Measurements from ENCODE around the gene LMF2. TPM values are rescaled to one million over a fixed set of nuclear protein-coding genes. Genes with fewer than 3 reads are reported as not detected.
A peak's percentile ranks its signal among the peaks of the same experiment; 100 is the strongest.

Gene LMF2
- total RNA-seq, 1 experiment from 2014 or later, result 56.9 TPM

DNA sequence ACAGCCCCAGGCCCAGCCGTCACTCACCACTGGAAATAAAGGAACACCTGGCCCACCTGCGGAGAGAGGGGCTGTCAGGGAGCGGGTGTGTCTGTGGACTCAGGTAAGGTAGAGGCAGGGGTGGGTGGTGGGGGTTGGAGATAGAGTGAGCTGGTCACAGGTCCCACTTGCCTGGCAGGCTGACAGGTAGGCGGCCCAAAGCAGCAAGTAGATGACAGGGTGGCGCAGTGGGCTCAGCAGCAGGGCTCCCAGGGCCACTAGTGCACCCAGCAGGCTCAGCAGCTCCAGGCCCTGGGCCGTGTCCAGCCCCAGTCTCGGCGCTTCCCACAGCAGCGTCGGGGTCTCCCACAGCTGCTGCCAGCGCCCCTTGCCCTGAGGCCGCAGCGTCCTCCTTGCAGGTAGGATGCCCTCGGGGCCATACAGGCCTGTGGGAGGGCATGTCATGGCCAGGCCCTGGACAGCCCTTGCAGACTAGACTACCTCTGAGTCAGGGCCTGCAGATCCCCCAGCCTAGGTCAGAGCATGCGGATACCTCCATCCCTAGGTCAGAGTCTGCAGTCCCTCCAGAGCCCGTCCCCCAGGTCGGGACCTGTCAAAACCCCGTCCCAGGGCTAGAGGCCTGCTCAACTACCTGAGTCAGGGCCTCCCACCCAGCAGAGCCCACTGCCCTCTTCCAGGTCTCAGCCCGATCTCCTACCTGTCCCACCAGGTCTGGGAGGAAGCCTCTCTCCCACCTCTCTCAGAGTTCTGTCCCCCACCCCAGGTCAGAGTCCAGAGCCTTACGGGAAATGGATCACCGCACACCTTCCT is 686 bp downstream of the LMF2 start (continued):
- TF ChIP-seq, protein P1, sequence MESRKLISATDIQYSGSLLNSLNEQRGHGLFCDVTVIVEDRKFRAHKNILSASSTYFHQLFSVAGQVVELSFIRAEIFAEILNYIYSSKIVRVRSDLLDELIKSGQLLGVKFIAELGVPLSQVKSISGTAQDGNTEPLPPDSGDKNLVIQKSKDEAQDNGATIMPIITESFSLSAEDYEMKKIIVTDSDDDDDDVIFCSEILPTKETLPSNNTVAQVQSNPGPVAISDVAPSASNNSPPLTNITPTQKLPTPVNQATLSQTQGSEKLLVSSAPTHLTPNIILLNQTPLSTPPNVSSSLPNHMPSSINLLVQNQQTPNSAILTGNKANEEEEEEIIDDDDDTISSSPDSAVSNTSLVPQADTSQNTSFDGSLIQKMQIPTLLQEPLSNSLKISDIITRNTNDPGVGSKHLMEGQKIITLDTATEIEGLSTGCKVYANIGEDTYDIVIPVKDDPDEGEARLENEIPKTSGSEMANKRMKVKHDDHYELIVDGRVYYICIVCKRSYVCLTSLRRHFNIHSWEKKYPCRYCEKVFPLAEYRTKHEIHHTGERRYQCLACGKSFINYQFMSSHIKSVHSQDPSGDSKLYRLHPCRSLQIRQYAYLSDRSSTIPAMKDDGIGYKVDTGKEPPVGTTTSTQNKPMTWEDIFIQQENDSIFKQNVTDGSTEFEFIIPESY (IDR thresholded peaks at IDR 0.05; ENCODE audit: extremely low read depth, insufficient replicate concordance, low read length), result no peak
- TF ChIP-seq, protein P2, sequence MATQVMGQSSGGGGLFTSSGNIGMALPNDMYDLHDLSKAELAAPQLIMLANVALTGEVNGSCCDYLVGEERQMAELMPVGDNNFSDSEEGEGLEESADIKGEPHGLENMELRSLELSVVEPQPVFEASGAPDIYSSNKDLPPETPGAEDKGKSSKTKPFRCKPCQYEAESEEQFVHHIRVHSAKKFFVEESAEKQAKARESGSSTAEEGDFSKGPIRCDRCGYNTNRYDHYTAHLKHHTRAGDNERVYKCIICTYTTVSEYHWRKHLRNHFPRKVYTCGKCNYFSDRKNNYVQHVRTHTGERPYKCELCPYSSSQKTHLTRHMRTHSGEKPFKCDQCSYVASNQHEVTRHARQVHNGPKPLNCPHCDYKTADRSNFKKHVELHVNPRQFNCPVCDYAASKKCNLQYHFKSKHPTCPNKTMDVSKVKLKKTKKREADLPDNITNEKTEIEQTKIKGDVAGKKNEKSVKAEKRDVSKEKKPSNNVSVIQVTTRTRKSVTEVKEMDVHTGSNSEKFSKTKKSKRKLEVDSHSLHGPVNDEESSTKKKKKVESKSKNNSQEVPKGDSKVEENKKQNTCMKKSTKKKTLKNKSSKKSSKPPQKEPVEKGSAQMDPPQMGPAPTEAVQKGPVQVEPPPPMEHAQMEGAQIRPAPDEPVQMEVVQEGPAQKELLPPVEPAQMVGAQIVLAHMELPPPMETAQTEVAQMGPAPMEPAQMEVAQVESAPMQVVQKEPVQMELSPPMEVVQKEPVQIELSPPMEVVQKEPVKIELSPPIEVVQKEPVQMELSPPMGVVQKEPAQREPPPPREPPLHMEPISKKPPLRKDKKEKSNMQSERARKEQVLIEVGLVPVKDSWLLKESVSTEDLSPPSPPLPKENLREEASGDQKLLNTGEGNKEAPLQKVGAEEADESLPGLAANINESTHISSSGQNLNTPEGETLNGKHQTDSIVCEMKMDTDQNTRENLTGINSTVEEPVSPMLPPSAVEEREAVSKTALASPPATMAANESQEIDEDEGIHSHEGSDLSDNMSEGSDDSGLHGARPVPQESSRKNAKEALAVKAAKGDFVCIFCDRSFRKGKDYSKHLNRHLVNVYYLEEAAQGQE (IDR thresholded peaks at IDR 0.05; ENCODE audit: low read depth), result no peak

DNA sequence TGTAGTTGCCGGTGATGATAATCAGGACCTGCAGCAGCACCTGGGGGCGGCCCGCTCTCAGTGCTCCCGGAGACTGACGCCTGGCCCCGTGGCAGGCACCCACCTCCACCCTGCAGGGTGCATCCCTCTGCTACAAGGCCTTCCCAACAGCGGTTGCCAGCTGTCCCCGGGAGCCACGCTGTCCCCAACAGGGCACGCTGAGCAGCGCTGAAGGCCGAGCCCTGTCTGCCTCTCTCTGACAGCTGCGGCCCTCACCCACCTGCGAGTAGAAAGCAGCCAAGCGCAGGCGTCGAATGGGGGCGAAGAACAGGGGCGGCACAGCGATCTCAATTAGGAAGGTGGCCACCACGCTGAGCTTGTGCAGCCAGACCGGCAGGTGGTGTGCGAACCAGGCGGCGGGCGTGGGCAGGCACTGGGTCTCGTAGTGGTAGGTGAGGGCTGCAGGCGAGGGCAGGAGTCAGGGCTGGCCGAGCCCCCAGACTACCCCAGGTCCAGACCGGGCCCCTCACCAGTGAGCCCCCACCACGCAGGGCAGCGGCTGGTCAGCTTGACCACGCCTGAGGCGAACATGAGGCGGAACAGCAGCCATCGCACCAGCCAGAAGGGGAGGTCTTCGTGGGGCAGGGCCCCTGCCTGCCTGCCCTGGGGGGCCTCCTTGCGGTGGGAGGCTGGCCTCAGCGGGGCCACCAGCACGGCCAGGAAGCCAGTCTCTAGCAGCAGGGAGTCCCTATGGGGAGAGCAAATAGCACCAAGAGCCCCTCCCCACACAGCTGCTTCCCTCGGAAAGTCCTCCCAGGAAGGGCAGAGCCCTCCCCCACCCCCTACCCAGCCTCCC is 1.5 kb downstream of the LMF2 start:
- Histone ChIP-seq H3K9me2 (ENCODE audit: insufficient read depth) (no peaks in the 10 kb centered on the region), H3K4me3 (replicated peaks in 1 of 2; ENCODE audit: low read depth in 1 of 2, low read length in 2 of 2) (peak overlapping the region; percentile 67 to 99), H3K36me3 (ENCODE audit: control insufficient read depth in 1 of 2, insufficient read depth in 2 of 2, low read length in 2 of 2) (peaks cover 0 to 8% of the 10 kb centered on the region in 2 experiments; a peak in 1 of 4 replicates), H3K4me1 (ENCODE audit: control insufficient read depth in 1 of 2, insufficient read depth in 2 of 2, low read length in 2 of 2) (peaks cover 10 to 17% of the 10 kb centered on the region in 2 experiments), H3K4me2 (ENCODE audit: low read length) (peak overlapping the region; percentile 93), H3K9ac (ENCODE audit: low read length) (peak overlapping the region; percentile 94; the same call in 1 of the 2 replicates), H3K27ac (ENCODE audit: low read depth, low read length) (peak overlapping the region; percentile 18; the same call in 1 of the 2 replicates), H3K9me3 (ENCODE audit: control insufficient read depth in 1 of 2, insufficient read depth in 1 of 2, low read depth in 1 of 2, low read length in 2 of 2) (no peaks in the 10 kb centered on the region), H3K79me2 (ENCODE audit: insufficient read depth, low read length) (peaks cover 44% of the 10 kb centered on the region), H4K20me1 (ENCODE audit: insufficient read depth) (no peaks in the 10 kb centered on the region), H3K27me3 (ENCODE audit: insufficient read depth, low read length) (no peaks in the 10 kb centered on the region), H2AFZ (ENCODE audit: low read depth, low read length, poor library complexity, severe bottlenecking) (no peak overlapping the region)
- DNase-seq (ENCODE audit: low read depth, low spot score) (no peak), ATAC-seq (no peak)
- no peak for TF ChIP-seq SIN3A (IDR thresholded peaks at IDR 0.05; ENCODE audit: low read depth)
- no peak for TF ChIP-seq POLR2A (IDR thresholded peaks at IDR 0.05; ENCODE audit: borderline replicate concordance, extremely low read depth, insufficient read depth, insufficient read length)
- no peak for TF ChIP-seq ZNF274 (IDR thresholded peaks at IDR 0.05; ENCODE audit: low read depth, low read length)
- TF ChIP-seq SP1 (IDR thresholded peaks at IDR 0.05; ENCODE audit: low read depth), result no peak
- no peak for TF ChIP-seq FOSL1 (IDR thresholded peaks at IDR 0.05; ENCODE audit: low read depth)
- TF ChIP-seq CEBPB (IDR thresholded peaks at IDR 0.05; ENCODE audit: low read depth), result no peak
- ChIA-PET CTCF (no interaction called here), RAD21 (ENCODE audit: low non-redundant PET in 1 of 2, low total read pairs in 2 of 2, uncharacterized antibody in 2 of 2, unreplicated experiment in 2 of 2) (no interaction called here), POLR2A (no interaction called here)
- intact Hi-C loops (cut with micrococcal nuclease), result no loop called here
- BruUV-seq (replicated peaks), result no TSS peak
